Mesendoderm (in vitro differentiated cells): ENCODE results near the gene PLXNB3.

ENCODE experiments used
- DNase-seq: peaks from one replicate; pipeline ENCODE4 v3.0.0; 2013
- H2AK5ac ChIP-seq: 2 replicates; pipeline ENCODE4 v1.6.1; 2013; ENCODE audit warnings: low read length, inconsistent platforms
- H2BK120ac ChIP-seq: 2 replicates; pipeline ENCODE4 v1.6.1; 2013; ENCODE audit warnings: low read depth, mild to moderate bottlenecking, low read length, moderate library complexity, mixed read lengths
- H2BK15ac ChIP-seq: replicated peaks from 2 replicates; pipeline ENCODE4 v1.6.1; 2013; ENCODE audit warnings: low read depth, mild to moderate bottlenecking, moderate library complexity
- H2BK5ac ChIP-seq: 2 replicates; pipeline ENCODE4 v1.6.1; 2013; ENCODE audit warnings: low read length, inconsistent platforms
- H3K18ac ChIP-seq: 2 replicates; pipeline ENCODE4 v1.6.1; 2013; ENCODE audit warnings: mild to moderate bottlenecking, low read length, mixed read lengths
- H3K23ac ChIP-seq: one replicate; pipeline ENCODE4 v1.6.1; 2013; ENCODE audit warnings: low read length
- H3K27ac ChIP-seq: 2 replicates; pipeline ENCODE4 v1.5.1; 2013; ENCODE audit warnings: low read depth, mild to moderate bottlenecking, inconsistent platforms, low read length, moderate library complexity
- H3K27me3 ChIP-seq: 2 replicates; pipeline ENCODE4 v1.6.1; 2013; ENCODE audit warnings: low read length, control low read depth, mild to moderate bottlenecking, inconsistent platforms; ENCODE audit not compliant: insufficient read depth, poor library complexity
- H3K36me3 ChIP-seq: 2 replicates; pipeline ENCODE4 v1.6.1; 2013; ENCODE audit warnings: low read length, inconsistent platforms; ENCODE audit not compliant: control insufficient read depth, insufficient read depth
- H3K4ac ChIP-seq: one replicate; pipeline ENCODE4 v1.6.1; 2013; ENCODE audit warnings: low read depth, mild to moderate bottlenecking, low read length, moderate library complexity
- H3K4me1 ChIP-seq: 2 replicates; pipeline ENCODE4 v1.6.1; 2013; ENCODE audit warnings: low read depth, low read length, inconsistent platforms; ENCODE audit not compliant: control insufficient read depth
- H3K4me2 ChIP-seq: 2 replicates; pipeline ENCODE4 v1.6.1; 2013; ENCODE audit warnings: low read length
- H3K4me3 ChIP-seq: 2 replicates; pipeline ENCODE4 v1.5.1; 2013; ENCODE audit warnings: mild to moderate bottlenecking, low read length
- H3K56ac ChIP-seq: one replicate; pipeline ENCODE4 v1.6.1; 2013; ENCODE audit warnings: low read length
- H3K79me1 ChIP-seq: 2 replicates; pipeline ENCODE4 v1.6.1; 2013; ENCODE audit warnings: low read length, inconsistent platforms
- H3K79me2 ChIP-seq: 2 replicates; pipeline ENCODE4 v1.6.1; 2013; ENCODE audit warnings: mild to moderate bottlenecking, low read length; ENCODE audit not compliant: control insufficient read depth, insufficient read depth
- H3K9ac ChIP-seq: 2 replicates; pipeline ENCODE4 v1.6.1; 2013; ENCODE audit warnings: low read length, inconsistent platforms
- H4K5ac ChIP-seq: one replicate; pipeline ENCODE4 v1.6.1; 2013; ENCODE audit warnings: low read length
- H4K8ac ChIP-seq: one replicate; pipeline ENCODE4 v1.6.1; 2013; ENCODE audit warnings: low read depth, mild to moderate bottlenecking, control low read depth, low read length, moderate library complexity
- WGBS: extraction: QIAGEN DNeasy Blood & Tissue Kit; methylation state at CpG from one replicate; pipeline ENCODE4 v1.1.7; 2013; ENCODE audit warnings: low lambda C conversion rate, missing lambda C conversion rate; ENCODE audit not compliant: insufficient coverage; ENCODE audit errors: extremely low coverage; 5-methylcytosine and 5-hydroxymethylcytosine counted together

PLXNB3 gene

DNA sequence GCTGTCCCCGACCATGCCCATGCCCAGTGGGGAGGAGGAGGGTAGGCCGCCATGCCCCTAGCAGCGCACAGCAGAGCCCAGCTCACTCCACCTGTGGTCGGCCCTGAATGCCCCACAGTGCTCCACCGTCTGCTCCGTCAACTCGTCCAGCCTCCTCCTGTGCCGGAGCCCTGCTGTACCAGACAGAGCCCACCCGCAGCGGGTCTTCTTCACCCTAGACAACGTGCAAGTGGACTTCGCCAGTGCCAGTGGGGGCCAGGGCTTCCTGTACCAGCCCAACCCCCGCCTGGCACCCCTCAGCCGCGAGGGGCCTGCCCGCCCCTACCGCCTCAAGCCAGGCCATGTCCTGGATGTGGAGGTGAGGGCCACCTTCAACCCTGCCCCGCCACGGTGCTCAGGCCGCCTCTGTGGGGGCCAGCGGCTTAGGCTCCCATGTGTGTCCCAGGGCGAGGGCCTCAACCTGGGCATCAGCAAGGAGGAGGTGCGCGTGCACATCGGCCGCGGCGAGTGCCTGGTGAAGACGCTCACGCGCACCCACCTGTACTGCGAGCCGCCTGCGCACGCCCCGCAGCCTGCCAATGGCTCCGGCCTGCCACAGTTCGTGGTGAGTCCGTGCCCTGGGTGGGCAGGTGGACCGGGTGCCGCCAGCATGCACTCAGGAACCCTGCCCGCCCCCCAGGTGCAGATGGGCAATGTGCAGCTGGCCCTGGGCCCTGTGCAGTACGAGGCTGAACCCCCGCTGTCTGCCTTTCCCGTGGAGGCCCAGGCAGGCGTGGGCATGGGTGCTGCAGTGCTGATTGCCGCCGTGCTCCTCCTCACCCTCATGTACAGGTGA, 9.9 kb downstream of the PLXNB3 start:
- Histone ChIP-seq H4K8ac (no peak overlapping the region), H2BK120ac (no peak overlapping the region), H3K4me2 (no peak overlapping the region), H3K79me1 (no peaks in the 10 kb centered on the region), H3K9ac (no peak overlapping the region), H3K56ac (no peak overlapping the region), H3K36me3 (no peaks in the 10 kb centered on the region), H3K4ac (no peak overlapping the region), H3K27ac (no peak overlapping the region), H4K5ac (no peak overlapping the region), H3K79me2 (no peaks in the 10 kb centered on the region), H3K4me1 (no peaks in the 10 kb centered on the region), H2AK5ac (no peak overlapping the region), H2BK15ac (no peak overlapping the region), H2BK5ac (no peak overlapping the region), H3K23ac (no peak overlapping the region), H3K18ac (no peak overlapping the region), H3K27me3 (no peaks in the 10 kb centered on the region), H3K4me3 (no peak overlapping the region)
- no peak for DNase-seq
- WGBS = no CpG with 5 or more reads among the region's 48 CpGs

DNA sequence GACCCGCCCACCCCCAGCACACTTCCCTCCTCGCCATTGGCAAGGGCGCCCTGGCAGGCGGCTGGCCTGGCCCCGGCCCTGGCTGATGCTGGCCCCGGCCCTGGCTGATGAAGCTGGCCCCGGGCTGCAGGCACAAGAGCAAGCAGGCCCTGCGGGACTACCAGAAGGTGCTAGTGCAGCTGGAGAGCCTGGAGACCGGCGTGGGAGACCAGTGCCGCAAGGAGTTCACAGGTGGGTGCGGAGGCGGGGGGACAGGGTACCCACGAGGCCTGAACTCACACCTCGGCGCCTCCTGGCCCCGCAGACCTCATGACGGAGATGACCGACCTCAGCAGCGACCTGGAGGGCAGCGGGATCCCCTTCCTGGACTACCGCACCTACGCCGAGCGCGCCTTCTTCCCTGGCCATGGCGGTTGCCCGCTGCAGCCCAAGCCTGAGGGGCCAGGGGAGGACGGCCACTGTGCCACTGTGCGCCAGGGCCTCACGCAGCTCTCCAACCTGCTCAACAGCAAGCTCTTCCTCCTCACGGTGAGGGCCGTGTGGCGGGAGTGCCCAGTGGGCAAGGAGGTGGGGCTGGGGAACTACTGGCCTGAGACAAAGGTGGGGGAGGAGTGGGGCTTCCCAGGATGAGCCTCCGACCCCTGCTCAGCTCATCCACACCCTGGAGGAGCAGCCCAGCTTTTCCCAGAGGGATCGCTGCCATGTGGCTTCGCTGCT, 10.7 kb downstream of the PLXNB3 start:
- H3K4me1 ChIP-seq = no peaks in the 10 kb centered on the region
- H3K36me3 ChIP-seq = no peaks in the 10 kb centered on the region
- H3K4me3 ChIP-seq = no peak overlapping the region
- H3K18ac ChIP-seq = no peak overlapping the region
- no peak overlapping the region for H3K4me2 ChIP-seq
- H3K27me3 ChIP-seq = no peaks in the 10 kb centered on the region
- H3K27ac ChIP-seq = no peak overlapping the region
- H4K5ac ChIP-seq = no peak overlapping the region
- H4K8ac ChIP-seq = no peak overlapping the region
- no peak overlapping the region for H3K23ac ChIP-seq
- no peak overlapping the region for H2BK5ac ChIP-seq
- H2BK15ac ChIP-seq = no peak overlapping the region
- H2BK120ac ChIP-seq = no peak overlapping the region
- H3K79me2 ChIP-seq = no peaks in the 10 kb centered on the region
- H3K79me1 ChIP-seq = no peaks in the 10 kb centered on the region
- WGBS = no CpG with 5 or more reads among the region's 37 CpGs
- no peak overlapping the region for H3K56ac ChIP-seq
- H2AK5ac ChIP-seq = no peak overlapping the region
- no peak for DNase-seq
- H3K9ac ChIP-seq = no peak overlapping the region
- H3K4ac ChIP-seq = no peak overlapping the region

DNA sequence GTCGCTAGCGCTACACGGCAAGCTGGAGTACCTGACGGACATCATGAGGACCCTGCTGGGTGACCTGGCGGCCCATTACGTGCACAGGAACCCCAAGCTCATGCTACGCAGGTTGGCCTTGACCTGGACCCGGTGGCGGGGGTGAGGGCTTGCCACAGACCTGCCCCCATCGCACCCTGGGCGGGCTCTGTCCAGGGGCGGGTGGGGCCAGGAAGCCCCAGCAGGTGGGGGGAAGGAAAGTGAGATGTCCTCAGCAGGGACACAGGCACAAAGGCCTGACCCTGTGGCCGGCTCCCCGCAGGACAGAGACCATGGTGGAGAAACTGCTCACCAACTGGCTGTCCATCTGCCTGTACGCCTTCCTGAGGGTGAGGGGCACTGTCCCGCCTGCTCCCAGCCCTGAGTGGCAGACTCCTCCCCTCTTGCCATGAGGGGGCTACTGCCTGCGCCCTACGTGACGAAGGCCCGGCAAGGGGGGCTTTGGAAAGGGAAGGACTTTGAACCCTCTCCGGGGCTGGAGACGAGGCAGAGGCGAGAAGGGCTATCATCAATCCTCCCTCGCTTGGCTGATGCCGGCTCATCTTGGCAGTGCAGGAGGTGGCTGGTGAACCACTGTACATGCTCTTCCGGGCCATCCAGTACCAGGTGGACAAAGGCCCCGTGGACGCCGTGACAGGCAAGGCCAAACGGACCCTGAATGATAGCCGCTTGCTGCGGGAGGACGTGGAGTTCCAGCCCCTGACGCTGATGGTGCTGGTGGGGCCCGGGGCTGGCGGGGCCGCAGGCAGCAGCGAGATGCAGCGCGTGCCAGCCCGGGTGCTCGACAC, 11.5 kb downstream of the PLXNB3 start:
- Histone ChIP-seq H2BK5ac (no peak overlapping the region), H3K4me2 (no peak overlapping the region), H3K18ac (no peak overlapping the region), H2BK120ac (no peak overlapping the region), H3K27ac (no peak overlapping the region), H3K56ac (no peak overlapping the region), H3K36me3 (no peaks in the 10 kb centered on the region), H3K4me1 (no peaks in the 10 kb centered on the region), H2AK5ac (no peak overlapping the region), H3K23ac (no peak overlapping the region), H3K9ac (no peak overlapping the region), H4K8ac (no peak overlapping the region), H3K79me1 (no peaks in the 10 kb centered on the region), H4K5ac (no peak overlapping the region), H2BK15ac (no peak overlapping the region), H3K27me3 (no peaks in the 10 kb centered on the region), H3K4me3 (no peak overlapping the region), H3K79me2 (no peaks in the 10 kb centered on the region), H3K4ac (no peak overlapping the region)
- WGBS = no CpG with 5 or more reads among the region's 42 CpGs
- no peak for DNase-seq

DNA sequence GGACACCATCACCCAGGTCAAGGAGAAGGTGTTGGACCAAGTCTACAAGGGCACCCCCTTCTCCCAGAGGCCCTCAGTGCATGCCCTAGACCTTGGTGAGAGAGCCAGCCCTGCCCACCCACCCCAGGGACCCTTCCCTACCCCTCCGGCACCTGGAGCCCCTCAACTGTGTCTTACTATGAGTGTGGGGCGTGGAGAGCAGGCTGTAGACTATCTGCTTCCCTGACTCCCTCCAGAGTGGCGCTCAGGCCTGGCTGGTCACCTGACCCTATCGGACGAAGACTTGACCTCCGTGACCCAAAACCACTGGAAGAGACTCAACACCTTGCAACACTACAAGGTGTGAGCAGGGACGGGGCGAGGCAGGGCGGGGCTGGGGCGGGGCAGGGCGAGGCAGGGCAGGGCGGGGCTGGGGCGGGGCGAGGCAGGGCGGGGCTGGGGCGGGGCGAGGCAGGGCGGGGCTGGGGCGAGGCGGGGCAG, 12.1 kb downstream of the PLXNB3 start:
- H3K4me3 ChIP-seq = no peak overlapping the region
- H3K23ac ChIP-seq = no peak overlapping the region
- H3K56ac ChIP-seq = no peak overlapping the region
- no peak overlapping the region for H2BK15ac ChIP-seq
- no peaks in the 10 kb centered on the region for H3K79me2 ChIP-seq
- H3K4ac ChIP-seq = no peak overlapping the region
- no peaks in the 10 kb centered on the region for H3K79me1 ChIP-seq
- no peak overlapping the region for H3K4me2 ChIP-seq
- no peak overlapping the region for H2BK120ac ChIP-seq
- DNase-seq = no peak
- H3K36me3 ChIP-seq = no peaks in the 10 kb centered on the region
- H3K27me3 ChIP-seq = no peaks in the 10 kb centered on the region
- no peak overlapping the region for H3K27ac ChIP-seq
- H2BK5ac ChIP-seq = no peak overlapping the region
- no CpG with 5 or more reads among the region's 20 CpGs for WGBS
- H3K18ac ChIP-seq = no peak overlapping the region
- H2AK5ac ChIP-seq = no peak overlapping the region
- H3K4me1 ChIP-seq = no peaks in the 10 kb centered on the region
- H4K8ac ChIP-seq = no peak overlapping the region
- no peak overlapping the region for H3K9ac ChIP-seq
- no peak overlapping the region for H4K5ac ChIP-seq

DNA sequence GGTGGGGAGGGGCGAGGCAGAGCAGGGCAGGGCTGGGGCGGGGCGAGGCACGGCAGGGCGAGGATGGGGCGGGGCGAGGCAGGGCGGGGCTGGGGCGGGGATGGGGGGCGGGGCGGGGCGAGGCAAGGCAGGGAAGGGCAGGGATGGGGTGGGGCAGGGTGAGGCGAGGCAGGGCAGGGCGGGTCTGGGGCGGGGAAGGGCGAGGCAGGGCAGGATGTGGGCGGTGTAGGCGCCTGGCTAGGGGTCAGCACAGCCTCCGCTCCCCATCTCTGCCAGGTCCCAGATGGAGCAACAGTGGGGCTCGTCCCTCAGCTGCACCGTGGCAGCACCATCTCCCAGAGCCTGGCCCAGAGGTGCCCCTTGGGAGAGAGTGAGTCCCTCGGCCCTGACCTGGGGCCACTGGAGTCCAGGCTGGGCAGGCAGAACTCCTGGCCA, 12.6 kb downstream of the PLXNB3 start:
- no peak overlapping the region for H4K8ac ChIP-seq

More for the DNA sequence above, 12.6 kb downstream of the PLXNB3 start:
- H4K5ac ChIP-seq = no peak overlapping the region
- H3K56ac ChIP-seq = no peak overlapping the region
- H2BK15ac ChIP-seq = no peak overlapping the region
- no peaks in the 10 kb centered on the region for H3K36me3 ChIP-seq
- no peaks in the 10 kb centered on the region for H3K79me1 ChIP-seq
- no peak overlapping the region for H3K4me2 ChIP-seq
- no peak for DNase-seq
- H3K27me3 ChIP-seq = no peaks in the 10 kb centered on the region
- H3K18ac ChIP-seq = no peak overlapping the region
- H3K23ac ChIP-seq = no peak overlapping the region
- H2AK5ac ChIP-seq = no peak overlapping the region
- no peak overlapping the region for H3K4ac ChIP-seq
- no peak overlapping the region for H2BK5ac ChIP-seq
- no peaks in the 10 kb centered on the region for H3K79me2 ChIP-seq
- no peak overlapping the region for H2BK120ac ChIP-seq
- no peak overlapping the region for H3K9ac ChIP-seq
- no CpG with 5 or more reads among the region's 22 CpGs for WGBS
- no peak overlapping the region for H3K27ac ChIP-seq
- no peak overlapping the region for H3K4me3 ChIP-seq
- H3K4me1 ChIP-seq = no peaks in the 10 kb centered on the region
